ENCODE measurements around the gene FBXO27.

DNA sequence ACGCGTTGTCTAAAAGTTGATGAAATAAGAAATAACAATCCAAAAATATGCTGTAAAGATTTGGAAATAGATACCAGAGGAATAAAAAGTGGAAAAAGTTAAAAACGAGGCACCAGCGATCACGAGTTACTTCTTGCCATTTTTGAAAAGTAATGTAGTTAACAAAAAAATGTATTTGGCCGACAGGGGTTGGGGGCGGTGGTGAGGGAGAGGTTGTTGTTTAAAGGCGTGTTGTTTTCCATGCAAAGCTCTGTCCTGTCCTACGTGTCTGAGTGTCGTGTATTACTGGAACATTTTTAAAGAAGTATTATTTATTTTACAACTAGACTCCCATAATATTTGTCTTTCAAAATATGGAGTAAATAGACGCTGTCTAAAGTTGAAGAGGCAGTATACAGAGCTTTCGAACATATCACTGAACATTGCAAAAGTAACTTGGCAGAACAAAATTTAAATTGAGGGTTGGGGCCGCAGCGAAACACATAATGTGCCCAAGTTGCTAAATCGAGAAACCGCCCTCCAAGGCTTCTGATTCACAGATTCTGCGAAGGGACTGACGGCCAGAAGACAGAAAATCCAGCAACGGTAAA is 57.6 kb downstream of the FBXO27 start:
- TF ChIP-seq, protein P1, sequence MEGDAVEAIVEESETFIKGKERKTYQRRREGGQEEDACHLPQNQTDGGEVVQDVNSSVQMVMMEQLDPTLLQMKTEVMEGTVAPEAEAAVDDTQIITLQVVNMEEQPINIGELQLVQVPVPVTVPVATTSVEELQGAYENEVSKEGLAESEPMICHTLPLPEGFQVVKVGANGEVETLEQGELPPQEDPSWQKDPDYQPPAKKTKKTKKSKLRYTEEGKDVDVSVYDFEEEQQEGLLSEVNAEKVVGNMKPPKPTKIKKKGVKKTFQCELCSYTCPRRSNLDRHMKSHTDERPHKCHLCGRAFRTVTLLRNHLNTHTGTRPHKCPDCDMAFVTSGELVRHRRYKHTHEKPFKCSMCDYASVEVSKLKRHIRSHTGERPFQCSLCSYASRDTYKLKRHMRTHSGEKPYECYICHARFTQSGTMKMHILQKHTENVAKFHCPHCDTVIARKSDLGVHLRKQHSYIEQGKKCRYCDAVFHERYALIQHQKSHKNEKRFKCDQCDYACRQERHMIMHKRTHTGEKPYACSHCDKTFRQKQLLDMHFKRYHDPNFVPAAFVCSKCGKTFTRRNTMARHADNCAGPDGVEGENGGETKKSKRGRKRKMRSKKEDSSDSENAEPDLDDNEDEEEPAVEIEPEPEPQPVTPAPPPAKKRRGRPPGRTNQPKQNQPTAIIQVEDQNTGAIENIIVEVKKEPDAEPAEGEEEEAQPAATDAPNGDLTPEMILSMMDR (IDR thresholded peaks at IDR 0.05; ENCODE audit: borderline replicate concordance, extremely low read depth, low read length, poor library complexity, severe bottlenecking) = no peak
- no peak for TF ChIP-seq EZH2 (IDR thresholded peaks at IDR 0.05; ENCODE audit: borderline replicate concordance, low read depth, low read length, severe bottlenecking)
